ENCODE measurements around the gene MAP2K5. TPM values are rescaled to one million over a fixed set of nuclear protein-coding genes. Genes with fewer than 3 reads are reported as not detected.
"Not testable (repeated sequence)": the region's sequence is repeated elsewhere in the genome, so short reads cannot be mapped to it uniquely, and the experiment has no call there.

Gene MAP2K5
- total RNA-seq, 4 donors from 2014 or later: 7.7 to 15.1 (median 12.0) TPM

DNA sequence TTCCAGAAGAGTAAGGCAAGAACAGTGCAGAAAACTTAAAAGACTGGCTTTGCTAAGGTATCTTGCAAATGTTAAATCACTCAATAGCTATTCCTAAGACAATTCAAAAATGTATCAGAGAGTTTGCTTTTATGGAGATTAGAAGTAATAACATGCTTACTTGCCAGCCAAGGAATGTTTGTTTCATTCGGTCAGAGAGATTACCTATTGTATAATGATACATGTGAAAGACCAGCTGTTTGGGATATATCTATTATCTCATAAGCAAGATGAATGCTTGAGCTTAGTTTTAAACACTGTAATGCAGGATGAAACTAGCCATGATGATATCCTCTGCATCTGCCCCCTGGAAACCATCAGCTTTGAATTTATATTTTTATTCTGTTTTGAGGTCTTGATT is 70.7 kb downstream of the MAP2K5 start:
- WGBS, 2 donors (ENCODE audit: low coverage in 1 of 2): 67% methylated on average over 1 of the region's 1 CpG
- H3K36me3 ChIP-seq: peaks cover 0 to 4% of the 10 kb centered on the region in 2 donors
- ATAC-seq: no peak
- H3K9me3 ChIP-seq: no peaks in the 10 kb centered on the region
- H3K27ac ChIP-seq: no peak overlapping the region
- no peak overlapping the region for H3K4me3 ChIP-seq
- TF ChIP-seq, protein P1, sequence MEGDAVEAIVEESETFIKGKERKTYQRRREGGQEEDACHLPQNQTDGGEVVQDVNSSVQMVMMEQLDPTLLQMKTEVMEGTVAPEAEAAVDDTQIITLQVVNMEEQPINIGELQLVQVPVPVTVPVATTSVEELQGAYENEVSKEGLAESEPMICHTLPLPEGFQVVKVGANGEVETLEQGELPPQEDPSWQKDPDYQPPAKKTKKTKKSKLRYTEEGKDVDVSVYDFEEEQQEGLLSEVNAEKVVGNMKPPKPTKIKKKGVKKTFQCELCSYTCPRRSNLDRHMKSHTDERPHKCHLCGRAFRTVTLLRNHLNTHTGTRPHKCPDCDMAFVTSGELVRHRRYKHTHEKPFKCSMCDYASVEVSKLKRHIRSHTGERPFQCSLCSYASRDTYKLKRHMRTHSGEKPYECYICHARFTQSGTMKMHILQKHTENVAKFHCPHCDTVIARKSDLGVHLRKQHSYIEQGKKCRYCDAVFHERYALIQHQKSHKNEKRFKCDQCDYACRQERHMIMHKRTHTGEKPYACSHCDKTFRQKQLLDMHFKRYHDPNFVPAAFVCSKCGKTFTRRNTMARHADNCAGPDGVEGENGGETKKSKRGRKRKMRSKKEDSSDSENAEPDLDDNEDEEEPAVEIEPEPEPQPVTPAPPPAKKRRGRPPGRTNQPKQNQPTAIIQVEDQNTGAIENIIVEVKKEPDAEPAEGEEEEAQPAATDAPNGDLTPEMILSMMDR (IDR thresholded peaks at IDR 0.05): no peak
- TF ChIP-seq EP300 (IDR thresholded peaks at IDR 0.05): no peak
- TF ChIP-seq POLR2AphosphoS5 (IDR thresholded peaks at IDR 0.05): no peak
- no peak for TF ChIP-seq POLR2A (IDR thresholded peaks at IDR 0.05)
- no peaks in the 10 kb centered on the region for H3K4me1 ChIP-seq
- H3K27me3 ChIP-seq: no peaks in the 10 kb centered on the region

DNA sequence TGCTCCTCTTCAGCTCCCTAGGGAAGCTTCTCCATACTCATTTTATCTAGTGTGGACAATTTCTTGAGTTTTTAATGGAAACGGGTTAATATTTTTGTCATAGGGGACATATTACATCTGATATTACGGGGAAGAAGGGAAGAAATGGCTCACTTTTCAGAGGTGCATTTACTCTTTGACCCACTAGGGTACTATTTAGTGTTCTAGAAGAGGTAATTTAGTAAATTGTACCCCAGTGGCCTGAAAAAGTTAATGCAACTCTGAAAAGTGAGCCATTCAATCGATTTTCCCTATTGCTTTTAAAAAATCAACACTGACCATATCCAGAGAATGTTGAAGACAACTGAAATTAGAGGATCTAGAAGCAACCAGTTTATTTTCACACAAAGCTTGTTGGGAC is 71.2 kb downstream of the MAP2K5 start:
- H3K4me1 ChIP-seq: no peaks in the 10 kb centered on the region
- no peak overlapping the region for H3K27ac ChIP-seq
- no peak for TF ChIP-seq EP300 (IDR thresholded peaks at IDR 0.05)
- TF ChIP-seq, protein P1 (IDR thresholded peaks at IDR 0.05): no peak
- no peak for TF ChIP-seq POLR2A (IDR thresholded peaks at IDR 0.05)
- no peak for TF ChIP-seq POLR2AphosphoS5 (IDR thresholded peaks at IDR 0.05)
- H3K4me3 ChIP-seq: no peak overlapping the region
- WGBS, 2 donors (ENCODE audit: low coverage in 1 of 2): 95 to 100% methylated on average over 3 of the region's 3 CpGs
- no peak for ATAC-seq
- peaks cover 0 to 7% of the 10 kb centered on the region in 2 donors for H3K36me3 ChIP-seq
- no peaks in the 10 kb centered on the region for H3K9me3 ChIP-seq
- H3K27me3 ChIP-seq: no peaks in the 10 kb centered on the region

DNA sequence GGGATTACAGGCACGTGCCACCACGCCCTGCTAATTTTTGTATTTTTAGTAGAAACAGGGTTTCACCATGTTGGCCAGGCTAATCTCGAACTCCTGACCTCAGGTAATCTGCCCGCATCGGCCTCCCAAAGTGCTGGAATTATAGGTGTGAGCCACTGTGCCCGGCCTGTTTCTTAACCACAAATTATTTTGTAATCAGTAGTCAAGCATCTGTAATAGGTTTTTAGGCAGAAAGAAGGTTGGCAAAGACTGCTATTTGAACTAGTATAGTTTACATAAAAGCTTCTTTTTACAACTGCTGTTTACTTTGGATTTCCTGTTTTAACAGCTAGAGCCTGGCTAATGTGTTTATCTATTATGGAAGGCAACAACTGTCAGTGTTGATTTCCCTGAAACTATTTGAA is 72.6 kb downstream of the MAP2K5 start:
- not testable (repeated sequence) for H3K27me3 ChIP-seq, H3K9me3 ChIP-seq, H3K4me3 ChIP-seq, H3K4me1 ChIP-seq, H3K27ac ChIP-seq, ATAC-seq
- H3K36me3 ChIP-seq: peaks cover 0 to 12% of the 10 kb centered on the region in 2 donors
- 71% methylated on average over 6 of the region's 6 CpGs; no CpG with 5 or more reads in 1 of the 2 donors for WGBS, 2 donors (ENCODE audit: low coverage in 1 of 2)

DNA sequence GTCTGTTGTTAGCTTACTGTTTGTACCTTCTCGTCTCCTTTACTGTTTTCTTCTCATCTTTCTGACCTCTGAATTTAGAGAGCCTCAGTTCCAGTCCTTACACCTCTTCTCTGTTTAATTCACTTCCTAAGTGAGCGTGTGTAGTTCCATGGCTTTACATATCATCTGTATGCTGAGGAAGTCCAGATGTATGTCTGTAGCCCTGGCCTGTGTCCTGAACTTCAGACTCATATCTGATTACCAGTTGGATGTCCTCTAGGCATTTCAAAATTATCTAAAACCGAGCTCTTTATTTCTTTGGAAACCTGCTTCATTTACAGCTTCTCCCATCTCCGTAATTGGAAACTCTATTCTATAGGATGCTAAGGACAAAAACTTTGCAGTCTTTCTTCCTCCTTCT is 75.8 kb downstream of the MAP2K5 start:
- H3K27me3 ChIP-seq: no peaks in the 10 kb centered on the region
- peaks cover 0 to 12% of the 10 kb centered on the region in 2 donors for H3K36me3 ChIP-seq
- no peaks in the 10 kb centered on the region for H3K4me1 ChIP-seq
- H3K9me3 ChIP-seq: no peaks in the 10 kb centered on the region
- 72 to 75% methylated on average over 4 of the region's 4 CpGs for WGBS, 2 donors (ENCODE audit: low coverage in 1 of 2)
- ATAC-seq: no peak
- H3K4me3 ChIP-seq: no peak overlapping the region
- no peak overlapping the region for H3K27ac ChIP-seq
- TF ChIP-seq POLR2A (IDR thresholded peaks at IDR 0.05) (no peak), EP300 (IDR thresholded peaks at IDR 0.05) (no peak), POLR2AphosphoS5 (IDR thresholded peaks at IDR 0.05) (no peak)
- TF ChIP-seq, protein P1 (IDR thresholded peaks at IDR 0.05): no peak

DNA sequence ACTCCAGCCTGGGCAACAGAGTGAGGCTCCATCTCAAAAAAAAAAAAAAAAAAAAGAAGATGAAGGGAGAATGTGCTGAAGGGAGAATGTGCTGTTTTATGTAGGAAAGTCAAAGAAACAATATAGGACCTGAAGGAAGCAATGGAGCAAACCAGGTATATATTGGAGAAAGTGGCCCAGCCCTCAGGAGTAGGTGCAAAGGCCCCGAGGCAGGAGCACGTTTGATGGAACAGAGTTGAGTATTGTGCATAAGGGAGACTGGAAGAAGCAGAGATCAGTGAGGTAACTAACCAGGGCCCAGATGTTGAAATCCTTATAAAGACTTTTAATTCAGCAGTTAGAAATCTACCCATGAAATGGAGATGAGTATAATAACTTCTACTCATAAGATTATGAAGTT is 79.6 kb downstream of the MAP2K5 start:
- Histone ChIP-seq H3K27me3 (no peaks in the 10 kb centered on the region), H3K4me1 (no peaks in the 10 kb centered on the region), H3K36me3 (peaks cover 0 to 34% of the 10 kb centered on the region in 2 donors), H3K4me3 (no peak overlapping the region), H3K9me3 (no peaks in the 10 kb centered on the region), H3K27ac (no peak overlapping the region)
- TF ChIP-seq POLR2AphosphoS5 (IDR thresholded peaks at IDR 0.05) (no peak), EP300 (IDR thresholded peaks at IDR 0.05) (no peak), POLR2A (IDR thresholded peaks at IDR 0.05) (no peak)
- TF ChIP-seq, protein P1 (IDR thresholded peaks at IDR 0.05): no peak
- no peak for ATAC-seq
- 93 to 100% methylated on average over 1 to 2 of the region's 2 CpGs for WGBS, 2 donors (ENCODE audit: low coverage in 1 of 2)
